T-helper 1 cell (primary cell): ENCODE measurements around the gene ADAMTSL3.
"Not testable (repeated sequence)": the region's sequence is repeated elsewhere in the genome, so short reads cannot be mapped to it uniquely, and the experiment has no call there.

Experiments
- DNase-seq, 5 donors: peaks; one replicate each; pipeline ENCODE4 v3.0.0-alpha.2; 2012 to 2020

Gene ADAMTSL3

GRCh38 chr15:84046064-84046637 lies 392.2 kb downstream of the ADAMTSL3 start:
- DNase-seq = no peak

- DNase-seq = not testable (repeated sequence)
Observed at GRCh38 chr15:84049480-84049879, 395.6 kb downstream of the ADAMTSL3 start.

GRCh38 chr15:84050076-84050475 lies 396.2 kb downstream of the ADAMTSL3 start:
- no peak for DNase-seq

GRCh38 chr15:84051146-84051545 lies 397.2 kb downstream of the ADAMTSL3 start:
- DNase-seq = not testable (repeated sequence)

- not testable (repeated sequence) for DNase-seq
Observed at GRCh38 chr15:84054544-84054943, 400.6 kb downstream of the ADAMTSL3 start.

- DNase-seq = no peak
Observed at GRCh38 chr15:84057714-84058331, 403.9 kb downstream of the ADAMTSL3 start.

GRCh38 chr15:84063674-84064073 lies 409.8 kb downstream of the ADAMTSL3 start:
- DNase-seq = not testable (repeated sequence)

GRCh38 chr15:84068674-84069073 lies 414.8 kb downstream of the ADAMTSL3 start:
- DNase-seq = not testable (repeated sequence)

GRCh38 chr15:84078038-84078437 lies 424.1 kb downstream of the ADAMTSL3 start:
- not testable (repeated sequence) for DNase-seq

GRCh38 chr15:84079325-84079884 lies 425.5 kb downstream of the ADAMTSL3 start:
- not testable (repeated sequence) for DNase-seq

- DNase-seq = peak in 4 of 5 donors; percentile 2 to 52 (median 6)
Observed at GRCh38 chr15:84079885-84080777, 426.2 kb downstream of the ADAMTSL3 start.

- not testable (repeated sequence) for DNase-seq
Observed at GRCh38 chr15:84080778-84081084, 426.8 kb downstream of the ADAMTSL3 start.

- DNase-seq = no peak
Observed at GRCh38 chr15:84081391-84082168, 427.7 kb downstream of the ADAMTSL3 start.

GRCh38 chr15:84082739-84083138 lies 428.8 kb downstream of the ADAMTSL3 start:
- DNase-seq = no peak

GRCh38 chr15:84086071-84086470 lies 432.1 kb downstream of the ADAMTSL3 start:
- not testable (repeated sequence) for DNase-seq
